Measurements from ENCODE around the gene TSLP. TPM values are rescaled to one million over a fixed set of nuclear protein-coding genes. Genes with fewer than 3 reads are reported as not detected.

Gene TSLP
- total and polyA plus RNA-seq, 2 of the 8 experiments (the other 6 are each of a cell fraction or from before 2014, with no cell fraction given), result 0.39 to 1.9 TPM

DNA sequence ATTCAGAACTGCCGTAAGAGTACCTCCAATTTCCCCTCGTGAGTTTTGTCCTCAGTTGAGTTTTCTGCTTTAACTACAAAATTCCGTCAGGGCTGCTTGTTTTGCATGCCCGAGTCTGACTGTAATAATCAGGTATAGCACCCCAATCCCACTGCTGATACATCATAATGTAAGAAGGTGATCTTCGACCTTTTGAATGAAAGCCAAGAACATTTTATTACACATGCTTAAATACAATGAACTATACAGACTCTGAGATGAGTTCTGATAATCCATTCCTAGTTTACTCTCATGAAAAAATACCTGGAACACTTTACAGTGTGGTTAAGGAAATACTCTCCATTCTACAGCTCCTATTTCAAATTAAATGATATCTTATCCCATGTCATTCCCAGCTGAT is 49.2 kb upstream of the TSLP start:
- TF ChIP-seq YY1 (IDR thresholded peaks at IDR 0.05; ENCODE audit: low read depth, low read length) (no peak), KDM4A (IDR thresholded peaks at IDR 0.05; ENCODE audit: low read depth, low read length, severe bottlenecking) (no peak), SP4 (IDR thresholded peaks at IDR 0.05; ENCODE audit: low read length) (no peak)
- no peak for FAIRE-seq
- no peak overlapping the region for H2AK5ac ChIP-seq (ENCODE audit: low read depth, low read length)

More for the DNA sequence above, 49.2 kb upstream of the TSLP start:
- H3K27ac ChIP-seq (ENCODE audit: low read depth, low read length), result no peak overlapping the region
- no peak overlapping the region for H2BK20ac ChIP-seq (ENCODE audit: low read length)
- ChIA-PET CTCF (ENCODE audit: partially characterized antibody) (interaction anchor here (0.6 to 0.9 kb wide), 2 partner anchors 26 to 509 kb away, joined by 3 read pairs; no protein-coding TSS in a partner anchor), POLR2A (ENCODE audit: partially characterized antibody) (no interaction called here)
- no peaks in the 10 kb centered on the region for H3K9me3 ChIP-seq (ENCODE audit: insufficient read depth in 2 of 2, low read depth in 1 of 2, low read length in 1 of 2)
- 85% methylated on average over 5 of the region's 5 CpGs; no CpG with 5 or more reads in 1 of the 2 experiments for WGBS, 2 experiments (ENCODE audit: extremely low coverage in 1 of 2, insufficient coverage in 1 of 2, insufficient read length in 1 of 2, insufficient replicate concordance in 2 of 2, low coverage in 1 of 2, low lambda C conversion rate in 2 of 2, missing lambda C conversion rate in 1 of 2)
- no peak overlapping the region for H2BK120ac ChIP-seq (replicated peaks; ENCODE audit: low read depth, low read length)
- H3K18ac ChIP-seq (ENCODE audit: extremely low read depth, low read length), result no peak overlapping the region
- no peak overlapping the region for H3K23ac ChIP-seq (ENCODE audit: insufficient read length)
- no peak overlapping the region for H4K91ac ChIP-seq (replicated peaks; ENCODE audit: insufficient read length, low read length)
- H2BK15ac ChIP-seq (ENCODE audit: low read length), result no peak overlapping the region
- H3K79me1 ChIP-seq (ENCODE audit: low read depth, low read length), result no peaks in the 10 kb centered on the region
- no peak for DNase-seq (ENCODE audit: low read depth in 1 of 2, low spot score in 2 of 2)
- H4K8ac ChIP-seq (ENCODE audit: extremely low read depth, insufficient read depth, low read length), result no peak overlapping the region
- no peaks in the 10 kb centered on the region for H3K4me1 ChIP-seq (replicated peaks in 1 of 4; ENCODE audit: control insufficient read depth in 3 of 4, insufficient read depth in 4 of 4, low read length in 3 of 4)
- H2AFZ ChIP-seq (ENCODE audit: low read length), result no peak overlapping the region
- H4K20me1 ChIP-seq (replicated peaks in 1 of 2; ENCODE audit: control insufficient read depth in 1 of 2, insufficient read depth in 2 of 2, low read length in 2 of 2), result no peaks in the 10 kb centered on the region
- no peak overlapping the region for H3K4ac ChIP-seq (replicated peaks; ENCODE audit: insufficient read length, low read depth, low read length)
- no peak overlapping the region for H3K56ac ChIP-seq (replicated peaks; ENCODE audit: insufficient read length, low read depth, low read length)
- no peaks in the 10 kb centered on the region; the same call in 1 of the 2 replicates for H3K23me2 ChIP-seq (ENCODE audit: low read depth, low read length)
- no peak overlapping the region for H4K5ac ChIP-seq (ENCODE audit: insufficient read length, low read depth, low read length)
- no peak overlapping the region for H3K4me2 ChIP-seq (ENCODE audit: insufficient read depth in 1 of 2, low read depth in 2 of 2, low read length in 2 of 2)
- no peaks in the 10 kb centered on the region for H3K27me3 ChIP-seq (replicated peaks in 1 of 4; ENCODE audit: control insufficient read depth in 3 of 4, extremely low read depth in 1 of 4, insufficient read depth in 3 of 4, low read length in 3 of 4)
- no peak overlapping the region for H3K14ac ChIP-seq (ENCODE audit: insufficient read length)
- H3K9ac ChIP-seq (replicated peaks in 1 of 4; ENCODE audit: extremely low read depth in 1 of 4, low read depth in 3 of 4, low read length in 3 of 4), result no peak overlapping the region
- no peaks in the 10 kb centered on the region for H3K36me3 ChIP-seq (ENCODE audit: control insufficient read depth in 2 of 4, insufficient read depth in 4 of 4, low read length in 3 of 4)
- no peaks in the 10 kb centered on the region for H3K79me2 ChIP-seq (ENCODE audit: control insufficient read depth in 1 of 2, insufficient read depth in 2 of 2, low read length in 2 of 2)
- H2BK12ac ChIP-seq (ENCODE audit: low read depth, low read length), result no peak overlapping the region
- H2BK5ac ChIP-seq (ENCODE audit: low read depth, low read length), result no peak overlapping the region
- no peak overlapping the region for H3K4me3 ChIP-seq (ENCODE audit: extremely low read depth in 1 of 4, insufficient read depth in 2 of 4, low read depth in 3 of 4, low read length in 4 of 4)
